PC-9 (cell line): ENCODE measurements around the gene STAC. TPM values are rescaled to one million over a fixed set of nuclear protein-coding genes. Genes with fewer than 3 reads are reported as not detected.
"Not testable (repeated sequence)": the region's sequence is repeated elsewhere in the genome, so short reads cannot be mapped to it uniquely, and the experiment has no call there.

Source experiments
- BruUV-seq: library from RNA; stranded (reverse); fragments of 400-500 nt; replicated peaks from 2 replicates; lab custom pipeline; 2021; lab: Mats Ljungman, UMichigan
- CTCF ChIA-PET: fragments of 300-600 bp; sonication (Branson Sonifier 250); formaldehyde crosslinking; loops from one replicate; lab custom pipeline; 2022; ENCODE audit warnings: antibody characterized with exemption; lab: Charles Lee
- POLR2A ChIA-PET: fragments of 300-600 bp; sonication (Branson Sonifier 250); formaldehyde crosslinking; loops from one replicate; lab custom pipeline; 2022; ENCODE audit warnings: antibody characterized with exemption; ENCODE audit not compliant: unreplicated experiment; lab: Charles Lee
- DNase-seq, 2 experiments: peaks; one replicate each; pipeline versions ENCODE4 v3.0.0 to v3.0.0-alpha.2; 2015 to 2022; ENCODE audit warnings: mixed read lengths in 1 of 2
- H2AFZ ChIP-seq: fragments of 200-600 bp; sonication (generic); 2 replicates; pipeline ENCODE4 v1.8.1; 2017; ENCODE audit warnings: antibody characterized with exemption
- H3F3A ChIP-seq: fragments of 200-600 bp; sonication (generic); 2 replicates; pipeline ENCODE4 v1.8.1; 2017; ENCODE audit warnings: antibody characterized with exemption, mild to moderate bottlenecking, low read depth; ENCODE audit not compliant: insufficient read depth
- H3K27ac ChIP-seq: fragments of 200-600 bp; sonication (generic); 2 replicates; pipeline ENCODE4 v1.6.1; 2016; ENCODE audit warnings: mixed run types
- H3K27me3 ChIP-seq: fragments of 200-600 bp; sonication (generic); 2 replicates; pipeline ENCODE4 v1.6.1; 2016; ENCODE audit warnings: low read depth, mixed run types; ENCODE audit not compliant: insufficient read depth
- H3K36me3 ChIP-seq: fragments of 200-600 bp; sonication (generic); 2 replicates; pipeline ENCODE4 v1.6.1; 2016; ENCODE audit warnings: low read depth, mixed run types
- H3K4me1 ChIP-seq: fragments of 200-600 bp; sonication (generic); replicated peaks from 2 replicates; pipeline ENCODE4 v1.6.1; 2016; ENCODE audit warnings: mixed run types; ENCODE audit not compliant: insufficient read depth
- H3K4me2 ChIP-seq: fragments of 200-600 bp; sonication (generic); 2 replicates; pipeline ENCODE4 v1.6.1; 2017; ENCODE audit warnings: mixed run types
- H3K4me3 ChIP-seq: fragments of 200-600 bp; sonication (generic); 2 replicates; pipeline ENCODE4 v1.6.1; 2016; ENCODE audit warnings: mixed run types
- H3K79me2 ChIP-seq: fragments of 200-600 bp; sonication (generic); 2 replicates; pipeline ENCODE4 v1.6.1; 2017; ENCODE audit warnings: low read depth, mixed run types
- H3K9me2 ChIP-seq: fragments of 200-600 bp; sonication (generic); 2 replicates; pipeline ENCODE4 v1.8.1; 2017; ENCODE audit warnings: mild to moderate bottlenecking; ENCODE audit not compliant: insufficient read depth
- H3K9me3 ChIP-seq: fragments of 200-600 bp; sonication (generic); 2 replicates; pipeline ENCODE4 v1.8.1; 2016; ENCODE audit warnings: low read depth; ENCODE audit not compliant: insufficient read depth
- H4K20me1 ChIP-seq: fragments of 200-600 bp; sonication (generic); 2 replicates; pipeline ENCODE4 v1.8.1; 2017; ENCODE audit not compliant: insufficient read depth
- EZH2 ChIP-seq: fragments of 200-600 bp; sonication (generic); IDR thresholded peaks from 2 replicates; pipeline ENCODE4 v1.8.0; 2017; ENCODE audit warnings: antibody characterized with exemption, low read depth
- intact Hi-C: fragments of 100-400 bp; cut with micrococcal nuclease; formaldehyde crosslinking; loops from one replicate; pipeline ENCODE4 v1.10.0; 2022; ENCODE audit not compliant: unreplicated experiment
- total RNA-seq: library from RNA; stranded (reverse); gene quantifications from 2 replicates; pipeline ENCODE4 v1.2.3, GENCODE V29; 2021
- TF ChIP-seq, protein P1 (sequence below): fragments of 200-600 bp; sonication (generic); conservative IDR thresholded peaks from 2 replicates; pipeline ENCODE4 v1.6.1; 2017; ENCODE audit warnings: mixed run types, antibody characterized with exemption, mild to moderate bottlenecking, moderate library complexity

Gene STAC
- total RNA-seq, 1 experiment from 2014 or later, result 17.6 TPM

DNA sequence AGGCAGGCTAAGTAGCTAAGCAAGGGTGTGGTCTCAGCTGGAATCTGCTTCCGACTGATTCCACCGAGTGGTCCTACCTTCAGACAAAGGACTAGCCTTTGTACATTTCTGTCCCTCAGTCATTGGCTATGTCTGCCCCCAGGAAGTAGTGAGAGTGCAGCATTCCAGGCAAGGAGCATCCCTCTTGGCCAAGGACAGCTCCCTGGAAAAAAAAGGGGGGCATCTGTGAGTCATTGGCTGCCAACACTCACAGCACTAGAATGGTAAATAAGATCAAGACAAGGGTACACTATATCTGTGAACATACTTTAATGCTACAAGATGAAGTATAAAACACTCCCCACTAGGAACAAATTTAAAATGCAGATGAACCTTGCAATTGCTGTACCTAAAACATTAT, 66.8 kb downstream of the STAC start:
- H3K9me2 ChIP-seq, result no peaks in the 10 kb centered on the region
- no peak overlapping the region for H3K4me2 ChIP-seq
- H3K79me2 ChIP-seq, result no peaks in the 10 kb centered on the region
- no peaks in the 10 kb centered on the region for H3K27me3 ChIP-seq
- CTCF ChIA-PET, result no interaction called here
- H4K20me1 ChIP-seq, result no peaks in the 10 kb centered on the region
- DNase-seq, result no peak
- H3K4me1 ChIP-seq, result no peaks in the 10 kb centered on the region
- H3K36me3 ChIP-seq, result no peaks in the 10 kb centered on the region
- H3K27ac ChIP-seq, result no peak overlapping the region
- no TSS peak for BruUV-seq
- H3K4me3 ChIP-seq, result no peak overlapping the region
- POLR2A ChIA-PET, result interaction anchor here (0.7 kb wide), 1 partner anchor 11 kb away, joined by 6 read pairs; no protein-coding TSS in a partner anchor
- TF ChIP-seq, protein P1, sequence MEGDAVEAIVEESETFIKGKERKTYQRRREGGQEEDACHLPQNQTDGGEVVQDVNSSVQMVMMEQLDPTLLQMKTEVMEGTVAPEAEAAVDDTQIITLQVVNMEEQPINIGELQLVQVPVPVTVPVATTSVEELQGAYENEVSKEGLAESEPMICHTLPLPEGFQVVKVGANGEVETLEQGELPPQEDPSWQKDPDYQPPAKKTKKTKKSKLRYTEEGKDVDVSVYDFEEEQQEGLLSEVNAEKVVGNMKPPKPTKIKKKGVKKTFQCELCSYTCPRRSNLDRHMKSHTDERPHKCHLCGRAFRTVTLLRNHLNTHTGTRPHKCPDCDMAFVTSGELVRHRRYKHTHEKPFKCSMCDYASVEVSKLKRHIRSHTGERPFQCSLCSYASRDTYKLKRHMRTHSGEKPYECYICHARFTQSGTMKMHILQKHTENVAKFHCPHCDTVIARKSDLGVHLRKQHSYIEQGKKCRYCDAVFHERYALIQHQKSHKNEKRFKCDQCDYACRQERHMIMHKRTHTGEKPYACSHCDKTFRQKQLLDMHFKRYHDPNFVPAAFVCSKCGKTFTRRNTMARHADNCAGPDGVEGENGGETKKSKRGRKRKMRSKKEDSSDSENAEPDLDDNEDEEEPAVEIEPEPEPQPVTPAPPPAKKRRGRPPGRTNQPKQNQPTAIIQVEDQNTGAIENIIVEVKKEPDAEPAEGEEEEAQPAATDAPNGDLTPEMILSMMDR, result no peak
- TF ChIP-seq EZH2, result no peak
- intact Hi-C loops, result no loop called here
- no peak overlapping the region for H2AFZ ChIP-seq
- peaks cover 3% of the 10 kb centered on the region; the same call in 1 of the 2 replicates for H3F3A ChIP-seq
- no peaks in the 10 kb centered on the region for H3K9me3 ChIP-seq

DNA sequence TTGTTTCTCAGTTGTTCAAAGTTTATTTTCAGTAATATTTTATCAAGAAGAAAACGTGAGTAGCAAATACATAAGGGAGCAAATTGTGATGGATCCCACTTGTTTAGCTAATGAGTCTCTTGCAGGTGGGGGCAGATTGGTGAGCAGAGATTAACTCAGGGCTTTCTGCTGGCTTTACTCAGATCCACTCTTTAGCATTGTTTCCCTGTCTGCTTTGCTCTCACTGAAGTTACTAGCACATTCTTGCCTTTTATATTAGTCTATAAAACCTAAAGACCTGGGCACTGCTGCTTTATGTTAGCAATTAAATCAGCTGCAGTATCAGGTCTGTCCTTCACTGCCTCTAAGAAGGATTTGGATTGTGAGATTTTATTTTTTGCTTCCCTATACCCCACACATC, 71.5 kb downstream of the STAC start:
- POLR2A ChIA-PET, result no interaction called here
- Histone ChIP-seq H3K4me3 (no peak overlapping the region), H4K20me1 (no peaks in the 10 kb centered on the region), H3K36me3 (no peaks in the 10 kb centered on the region), H3K27ac (no peak overlapping the region), H2AFZ (no peak overlapping the region), H3F3A (no peaks in the 10 kb centered on the region), H3K9me3 (no peaks in the 10 kb centered on the region), H3K27me3 (no peaks in the 10 kb centered on the region), H3K4me1 (no peaks in the 10 kb centered on the region), H3K79me2 (no peaks in the 10 kb centered on the region), H3K4me2 (no peak overlapping the region), H3K9me2 (no peaks in the 10 kb centered on the region)
- no peak for DNase-seq
- no TSS peak for BruUV-seq
- intact Hi-C loops, result no loop called here
- CTCF ChIA-PET, result no interaction called here
- no peak for TF ChIP-seq EZH2
- TF ChIP-seq, protein P1, result no peak

DNA sequence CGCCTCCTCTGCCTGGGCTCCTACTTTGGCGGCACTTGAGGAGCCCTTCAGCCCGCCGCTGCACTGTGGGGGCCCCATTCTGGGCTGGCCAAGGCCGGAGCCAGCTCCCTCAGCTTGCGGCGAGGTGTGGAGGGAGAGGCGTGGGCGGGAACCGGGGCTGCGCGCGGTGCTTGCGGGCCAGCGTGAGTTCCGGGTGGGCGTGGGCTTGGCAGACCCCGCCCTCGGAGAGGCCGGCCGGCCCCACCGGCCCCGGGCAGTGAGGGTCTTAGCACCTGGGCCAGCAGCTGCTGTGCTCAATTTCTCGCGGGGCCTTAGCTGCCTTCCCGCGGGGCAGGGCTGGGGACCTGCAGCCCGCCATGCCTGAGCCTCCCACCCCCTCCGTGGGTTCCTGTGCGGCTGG, 72.9 kb downstream of the STAC start:
- H4K20me1 ChIP-seq, H2AFZ ChIP-seq, DNase-seq, H3K27me3 ChIP-seq, H3K4me3 ChIP-seq, intact Hi-C loops, H3K9me3 ChIP-seq, H3K9me2 ChIP-seq, H3F3A ChIP-seq, BruUV-seq, POLR2A ChIA-PET, H3K27ac ChIP-seq, H3K36me3 ChIP-seq, H3K4me2 ChIP-seq, H3K79me2 ChIP-seq, H3K4me1 ChIP-seq, CTCF ChIA-PET: not testable (repeated sequence)

DNA sequence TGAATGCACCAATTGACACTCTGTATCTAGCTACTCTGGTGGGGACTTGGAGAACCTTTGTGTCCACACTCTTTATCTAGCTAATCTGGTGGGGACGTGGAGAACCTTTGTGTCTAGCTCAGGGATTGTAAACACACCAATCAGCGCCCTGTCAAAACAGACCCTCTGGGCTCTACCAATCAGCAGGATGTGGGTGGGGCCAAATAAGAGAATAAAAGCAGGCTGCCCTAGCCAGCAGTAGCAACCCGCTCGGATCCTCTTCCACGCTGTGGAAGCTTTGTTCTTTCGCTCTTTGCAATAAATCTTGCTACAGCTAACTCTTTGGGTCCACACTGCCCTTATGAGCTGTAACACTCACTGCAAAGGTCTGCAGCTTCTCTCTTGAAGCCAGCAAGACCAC, 73.6 kb downstream of the STAC start:
- DNase-seq, H3K9me2 ChIP-seq, H4K20me1 ChIP-seq, H3K27me3 ChIP-seq, BruUV-seq, POLR2A ChIA-PET, intact Hi-C loops, H3K4me2 ChIP-seq, H3F3A ChIP-seq, H3K79me2 ChIP-seq, CTCF ChIA-PET, H3K27ac ChIP-seq, H3K4me3 ChIP-seq, H2AFZ ChIP-seq, H3K9me3 ChIP-seq, H3K4me1 ChIP-seq, H3K36me3 ChIP-seq: not testable (repeated sequence)
